Measurements from ENCODE around the gene RERG.

RERG gene

DNA sequence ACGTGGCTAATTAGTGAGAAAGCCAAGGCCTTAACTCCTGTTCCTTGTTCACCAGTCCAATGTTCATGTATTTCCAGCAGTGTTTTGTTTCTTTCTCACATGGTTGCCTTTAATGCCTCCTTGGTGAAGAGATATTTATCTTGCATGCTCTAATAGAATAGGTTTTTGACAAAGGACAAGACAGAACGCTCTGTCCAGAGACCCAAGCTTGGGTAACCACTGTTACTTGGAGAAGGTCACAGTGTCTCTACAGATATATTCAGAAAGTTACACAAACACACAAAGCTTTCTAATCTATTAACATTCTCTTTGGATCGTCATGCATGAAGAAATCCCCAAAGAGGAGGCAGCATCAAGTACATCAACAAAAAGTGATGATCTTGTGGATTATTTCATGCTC is 33.1 kb downstream of the RERG start:
- no peak for DNase-seq (ENCODE audit: low read depth in 2 of 2)

- no peak for DNase-seq (ENCODE audit: low read depth in 2 of 2)
These were observed 34.6 kb downstream of the RERG start for GRCh38 chr12:15186597-15186996.

GRCh38 chr12:15184484-15184883 is 36.7 kb downstream of the RERG start:
- DNase-seq (ENCODE audit: low read depth in 2 of 2): no peak

DNA sequence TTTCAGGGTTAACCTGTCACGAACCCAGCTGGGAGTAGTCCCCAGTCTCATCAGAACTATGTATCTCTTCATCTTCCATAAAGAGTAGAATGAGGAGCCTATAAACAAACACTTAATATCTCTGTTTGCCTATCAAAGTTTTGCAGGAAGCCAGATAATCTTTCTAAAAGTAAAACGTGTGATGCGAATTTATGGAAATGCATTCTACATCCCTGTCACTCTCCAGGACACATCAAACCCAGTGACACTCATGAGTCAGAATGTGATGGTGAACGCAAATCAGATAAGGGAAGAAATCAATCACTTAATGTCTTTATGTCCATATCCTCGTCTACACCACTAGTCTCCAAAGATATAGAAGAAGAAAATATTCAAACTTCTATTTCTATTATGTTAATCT is 37.4 kb downstream of the RERG start:
- no peak for DNase-seq (ENCODE audit: low read depth in 2 of 2)

DNA sequence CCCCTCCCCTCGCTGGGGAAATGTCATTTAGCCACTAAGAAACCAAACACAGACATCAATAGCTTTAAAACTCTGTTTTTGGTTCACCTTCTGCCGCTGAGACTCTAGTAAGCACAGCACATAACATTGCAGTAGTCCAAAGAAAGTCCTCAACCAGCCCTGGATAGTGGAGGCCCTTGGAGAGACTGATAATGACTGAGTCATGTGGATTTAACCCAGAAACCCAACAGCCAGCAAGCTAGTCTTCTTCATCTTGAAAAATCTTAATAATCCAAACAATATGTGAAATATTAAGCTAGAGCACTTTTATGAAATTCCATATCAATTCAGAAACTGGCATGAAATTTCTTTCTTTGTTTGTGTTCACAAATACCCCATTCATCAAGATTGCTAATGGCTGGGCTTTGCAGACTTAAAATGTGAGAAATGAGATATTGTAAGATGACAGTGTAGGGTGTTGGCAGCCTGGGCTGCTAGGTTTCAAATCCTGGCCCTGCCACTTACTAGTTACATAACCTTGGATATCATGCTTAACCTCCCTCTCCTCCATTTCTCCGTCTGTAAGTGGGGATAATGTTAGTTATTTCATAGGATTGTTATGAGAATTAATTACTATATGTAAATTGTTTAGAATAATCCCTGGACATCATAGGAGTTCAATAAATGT is 40.1 kb downstream of the RERG start:
- no peak for DNase-seq (ENCODE audit: low read depth in 2 of 2)

- no peak for DNase-seq (ENCODE audit: low read depth in 2 of 2)
These were observed 40.9 kb downstream of the RERG start for GRCh38 chr12:15180325-15180724.

DNA sequence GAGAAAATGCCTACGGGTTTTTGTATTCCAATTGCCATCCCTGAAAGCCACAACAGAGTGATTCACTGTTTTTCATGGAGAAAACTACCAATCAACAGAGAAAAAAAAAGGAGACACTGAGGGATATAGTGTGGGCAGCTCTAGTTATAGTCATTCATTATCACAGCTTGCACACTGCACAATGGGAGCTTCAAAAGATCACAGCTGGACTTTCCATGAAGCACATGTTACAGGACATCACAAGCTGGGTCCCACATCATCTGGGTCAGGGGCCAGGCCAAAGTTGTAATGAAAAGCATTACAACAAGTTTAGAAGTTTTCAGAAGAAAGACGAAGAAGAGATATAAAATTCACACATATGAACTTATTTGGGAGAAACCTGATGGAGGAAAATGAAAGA is 41.5 kb downstream of the RERG start:
- DNase-seq (ENCODE audit: low read depth in 2 of 2): no peak

- no peak for DNase-seq (ENCODE audit: low read depth in 2 of 2)
These were observed 48.1 kb downstream of the RERG start for GRCh38 chr12:15173142-15173541.

GRCh38 chr12:15172060-15172822 is 49.0 kb downstream of the RERG start:
- no peak for DNase-seq (ENCODE audit: low read depth in 2 of 2)

DNA sequence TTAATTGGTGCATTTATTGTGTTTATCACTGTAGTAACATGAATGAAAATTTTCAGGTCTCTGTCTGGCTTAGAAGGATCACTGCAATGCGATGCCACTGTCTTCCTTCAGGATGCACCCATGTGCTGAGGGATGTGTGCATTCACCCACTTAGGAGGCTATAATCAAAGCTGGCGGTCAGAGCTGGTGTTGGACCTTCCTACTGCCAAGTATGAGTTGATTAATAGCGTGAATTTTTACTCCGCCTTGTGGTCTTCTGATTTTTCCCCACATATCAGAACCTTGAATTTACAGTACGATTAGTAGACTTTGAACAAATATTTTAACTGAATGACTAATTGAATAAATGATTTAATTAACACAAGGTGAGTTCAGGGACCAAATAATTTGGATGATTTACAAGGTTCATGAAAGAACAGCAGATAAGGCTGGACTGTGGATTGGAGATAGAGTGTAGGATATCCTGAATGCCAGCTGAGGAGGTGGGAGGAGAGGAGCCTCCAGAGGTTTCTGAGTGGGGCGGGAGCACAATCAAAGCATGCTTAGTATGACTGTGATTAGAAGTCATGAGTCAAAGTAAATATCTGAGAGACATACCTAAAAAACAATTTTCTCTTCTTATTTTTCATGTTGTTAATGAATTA is 50.1 kb downstream of the RERG start:
- no peak for DNase-seq (ENCODE audit: low read depth in 2 of 2)

DNA sequence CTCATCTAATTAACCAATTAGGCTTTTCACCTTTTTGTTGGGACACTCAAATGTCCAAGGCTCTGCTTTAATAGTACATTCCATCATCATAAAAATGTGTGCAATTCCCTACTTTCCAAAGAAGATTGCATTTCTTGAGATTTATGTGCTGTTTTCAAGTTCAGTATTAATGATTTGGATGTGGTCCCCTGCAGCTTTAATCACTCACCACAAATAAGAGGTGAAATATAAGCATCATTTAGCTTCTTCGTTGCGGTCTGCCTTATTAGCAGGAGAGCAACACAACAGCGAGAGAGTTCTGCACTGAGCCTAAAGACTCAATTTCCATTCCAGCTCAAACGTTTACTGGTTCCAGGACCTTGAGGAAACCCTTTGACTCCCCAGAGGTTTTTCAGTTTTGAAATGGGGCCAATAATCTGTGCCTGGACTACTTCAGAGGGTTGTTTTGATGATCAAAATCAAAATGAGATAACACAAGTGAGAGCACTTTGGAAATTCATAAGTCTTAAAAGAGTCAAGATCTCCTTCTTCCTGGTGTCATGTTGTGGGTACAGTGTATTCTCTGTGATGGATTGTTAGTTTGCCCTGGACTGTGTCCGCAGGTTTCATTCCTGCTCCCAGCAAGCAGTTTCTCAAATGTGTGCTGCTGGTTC is 53.1 kb downstream of the RERG start:
- no peak for DNase-seq (ENCODE audit: low read depth in 2 of 2)

- DNase-seq (ENCODE audit: low read depth in 2 of 2): no peak
These were observed 56.1 kb downstream of the RERG start for GRCh38 chr12:15165012-15165659.

GRCh38 chr12:15163030-15163976 is 57.9 kb downstream of the RERG start:
- DNase-seq (ENCODE audit: low read depth in 2 of 2): no peak

- DNase-seq (ENCODE audit: low read depth in 2 of 2): no peak
These were observed 63.1 kb downstream of the RERG start for GRCh38 chr12:15158083-15158482.

DNA sequence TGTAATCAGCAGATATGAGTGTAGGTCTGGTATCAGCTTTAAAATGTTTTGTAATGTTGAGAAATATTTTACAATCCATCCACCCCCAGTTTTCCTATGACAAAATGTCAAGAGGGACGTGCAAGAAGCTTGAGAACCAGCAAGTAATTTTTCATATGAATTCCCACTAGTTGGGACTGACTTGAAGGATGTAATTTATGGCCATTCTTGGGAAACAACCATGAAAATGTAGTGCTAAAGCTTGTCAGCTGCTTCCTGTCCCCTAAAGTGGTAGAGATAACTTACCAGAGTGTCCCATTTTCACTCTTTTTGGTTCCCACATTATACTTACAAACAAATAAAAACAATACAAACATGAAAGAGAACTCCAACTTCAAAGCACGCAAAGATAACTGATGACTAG is 63.9 kb downstream of the RERG start:
- no peak for DNase-seq (ENCODE audit: low read depth in 2 of 2)

- no peak for DNase-seq (ENCODE audit: low read depth in 2 of 2)
These were observed 65.9 kb downstream of the RERG start for GRCh38 chr12:15155271-15155670.

GRCh38 chr12:15154103-15154502 is 67.1 kb downstream of the RERG start:
- DNase-seq (ENCODE audit: low read depth in 2 of 2): no peak

- DNase-seq (ENCODE audit: low read depth in 2 of 2): no peak
These were observed 68.3 kb downstream of the RERG start for GRCh38 chr12:15152868-15153267.

DNA sequence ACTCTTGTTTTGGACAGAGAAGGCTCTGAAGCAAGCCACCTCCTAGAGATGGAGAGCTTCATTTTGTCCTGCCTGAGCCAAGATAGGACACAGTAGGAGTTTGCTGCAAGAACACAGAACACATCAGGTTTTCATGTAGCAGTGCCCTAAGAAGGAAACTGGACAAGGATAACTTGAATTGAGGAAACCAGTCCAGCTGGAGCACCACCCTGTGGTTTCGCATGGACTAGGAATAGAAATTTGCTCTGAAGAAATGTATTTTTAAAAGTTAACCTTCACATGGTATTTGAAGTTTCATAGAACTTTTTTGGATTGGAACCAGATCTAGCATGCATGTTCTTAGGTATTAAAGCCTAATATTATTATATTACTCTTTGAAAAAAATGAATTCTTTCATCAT is 68.8 kb downstream of the RERG start:
- DNase-seq (ENCODE audit: low read depth in 2 of 2): no peak

- DNase-seq (ENCODE audit: low read depth in 2 of 2): no peak
These were observed 69.8 kb downstream of the RERG start for GRCh38 chr12:15151161-15152091.
